ENCODE results near the gene NDUFA13.

Gene NDUFA13

GRCh38 chr19:19507354-19507753 is 8.7 kb upstream of the NDUFA13 start:
- no peak for DNase-seq (ENCODE audit: low read depth in 2 of 2)

- no peak for DNase-seq (ENCODE audit: low read depth in 2 of 2)
Observed at GRCh38 chr19:19508217-19508616, 7.8 kb upstream of the NDUFA13 start.

GRCh38 chr19:19510432-19510831 is 5.6 kb upstream of the NDUFA13 start:
- DNase-seq (ENCODE audit: low read depth in 2 of 2), result no peak

GRCh38 chr19:19513682-19514081 is 2.3 kb upstream of the NDUFA13 start:
- DNase-seq (ENCODE audit: low read depth in 2 of 2), result no peak

GRCh38 chr19:19514215-19514657 is 1.8 kb upstream of the NDUFA13 start:
- DNase-seq (ENCODE audit: low read depth in 2 of 2), result no peak

GRCh38 chr19:19514881-19515641 is 964 bp upstream of the NDUFA13 start, which contains the start of gene TSSK6:
TSSK6 (minus strand) TSS chr19:19515548; CDS start chr19:19515427, 121 bp downstream.
- no peak for DNase-seq (ENCODE audit: low read depth in 2 of 2)

- no peak for DNase-seq (ENCODE audit: low read depth in 2 of 2)
Observed at GRCh38 chr19:19517235-19517619, 1.2 kb downstream of the NDUFA13 start.

- DNase-seq (ENCODE audit: low read depth in 2 of 2), result no peak
Observed at GRCh38 chr19:19520989-19521388, 5.0 kb downstream of the NDUFA13 start.

- DNase-seq (ENCODE audit: low read depth in 2 of 2), result no peak
Observed at GRCh38 chr19:19523177-19523576, 7.2 kb downstream of the NDUFA13 start.

GRCh38 chr19:19524053-19524452 is 8.0 kb downstream of the NDUFA13 start:
- DNase-seq (ENCODE audit: low read depth in 2 of 2), result no peak

GRCh38 chr19:19525611-19526380 is 9.8 kb downstream of the NDUFA13 start:
- no peak for DNase-seq (ENCODE audit: low read depth in 2 of 2)

GRCh38 chr19:19526581-19527370 is 10.8 kb downstream of the NDUFA13 start:
- no peak for DNase-seq (ENCODE audit: low read depth in 2 of 2)

GRCh38 chr19:19527371-19527656 is 11.3 kb downstream of the NDUFA13 start:
- no peak for DNase-seq (ENCODE audit: low read depth in 2 of 2)

GRCh38 chr19:19527674-19528625 is 11.9 kb downstream of the NDUFA13 start:
- no peak for DNase-seq (ENCODE audit: low read depth in 2 of 2)

- DNase-seq (ENCODE audit: low read depth in 2 of 2), result no peak
Observed at GRCh38 chr19:19528721-19529490, 12.9 kb downstream of the NDUFA13 start, which contains the start of gene YJEFN3. YJEFN3 (plus strand) TSS chr19:19528911; CDS start chr19:19528933, 22 bp downstream.

GRCh38 chr19:19529783-19530422 is 13.9 kb downstream of the NDUFA13 start:
- DNase-seq (ENCODE audit: low read depth in 2 of 2), result no peak

GRCh38 chr19:19530423-19530804 is 14.4 kb downstream of the NDUFA13 start:
- DNase-seq (ENCODE audit: low read depth in 2 of 2), result no peak

GRCh38 chr19:19530889-19531288 is 14.9 kb downstream of the NDUFA13 start:
- DNase-seq (ENCODE audit: low read depth in 2 of 2), result no peak

GRCh38 chr19:19531951-19532805 is 16.2 kb downstream of the NDUFA13 start:
- peak; percentile 64 to 68 for DNase-seq (ENCODE audit: low read depth in 2 of 2)

Measured in stimulated activated CD8-positive, alpha-beta memory T cell treated with anti-CD3 and anti-CD28 coated beads, Interleukin-15, amount 100 ng/mL, for 48 hours (primary cell).